Sigmoid colon (tissue), 7 donors: ENCODE data around the gene FZD10. TPM values are rescaled to one million over a fixed set of nuclear protein-coding genes. Genes with fewer than 3 reads are reported as not detected.

ENCODE experiments used
- DNase-seq: peaks from one replicate; pipeline ENCODE4 v3.0.0-alpha.2; 2019
- H3K27ac ChIP-seq, 4 donors: fragments of 200-600 bp; sonication (generic); one replicate each; pipeline ENCODE4 v1.5.1; 2016 to 2019; ENCODE audit warnings: mild to moderate bottlenecking in 1 of 4
- H3K27me3 ChIP-seq, 3 donors: fragments of 200-600 bp; sonication (generic); one replicate each; pipeline ENCODE4 v1.5.1; 2019; ENCODE audit warnings: mild to moderate bottlenecking in 1 of 3
- H3K36me3 ChIP-seq, 4 donors: fragments of 200-600 bp; sonication (generic); one replicate each; pipeline ENCODE4 v1.5.1; 2016 to 2019
- H3K4me1 ChIP-seq, 4 donors: fragments of 200-600 bp; sonication (generic); one replicate each; pipeline ENCODE4 v1.5.1; 2017 to 2019
- H3K4me3 ChIP-seq, 4 donors: fragments of 200-600 bp; sonication (generic); one replicate each; pipeline ENCODE4 v1.5.1; 2017 to 2019; ENCODE audit warnings: mild to moderate bottlenecking in 2 of 4, moderate library complexity in 1 of 4
- H3K9me3 ChIP-seq, 4 donors: fragments of 200-600 bp in 3 of 4; sonication (generic) in 3 of 4; one replicate each; pipeline versions ENCODE4 v1.5.1 to v1.6.1; 2013 to 2019
- CTCF ChIP-seq, 4 experiments: fragments of 450-650 bp in 3 of 4; fragments of 200-600 bp in 1 of 4; IDR thresholded peaks; one replicate each; pipeline ENCODE4 v1.5.1; 2016 to 2019; ENCODE audit warnings: antibody characterized with exemption in 4 of 4, mild to moderate bottlenecking in 3 of 4, moderate library complexity in 2 of 4
- EP300 ChIP-seq, 4 donors: sonication (generic); formaldehyde crosslinking; IDR thresholded peaks; one replicate each; pipeline ENCODE4 v1.6.1; 2017; ENCODE audit warnings: antibody characterized with exemption in 4 of 4
- POLR2A ChIP-seq, 2 donors: fragments of 450-650 bp; IDR thresholded peaks; one replicate each; pipeline ENCODE4 v1.6.1; 2016; ENCODE audit warnings: antibody characterized with exemption in 2 of 2, mild to moderate bottlenecking in 2 of 2, moderate library complexity in 2 of 2
- POLR2AphosphoS5 ChIP-seq, 4 donors: sonication (generic); formaldehyde crosslinking; IDR thresholded peaks; one replicate each; pipeline ENCODE4 v1.6.1; 2017; ENCODE audit warnings: antibody characterized with exemption in 4 of 4
- WGBS, 2 donors: extraction: QIAGEN DNeasy Blood & Tissue Kit; methylation state at CpG; one replicate each; pipeline ENCODE4 v1.1.7; 2013; 5-methylcytosine and 5-hydroxymethylcytosine counted together
- intact Hi-C: fragments of 100-400 bp; cut with DNase I; formaldehyde crosslinking; loops from one replicate; pipeline ENCODE4 v1.15.1; 2023
- polyA plus RNA-seq, 3 donors: library from polyadenylated mRNA; stranded (reverse); fragments of 200-250 nt; gene quantifications; one replicate each; pipeline ENCODE4 v1.2.3, GENCODE V29; 2013
- total RNA-seq, 4 donors: library from RNA; depleted of rRNA; stranded (reverse); fragments of >200 nt; gene quantifications; one replicate each; pipeline ENCODE4 v1.1.0, GENCODE V29; 2016
- donor health status: healthy with polysubstance abuse.
- donor health status: Bipolar disorder and iron deficiency.
- donor health status: healthy.

FZD10 gene
- total and polyA plus RNA-seq, 7 donors = 0.13 to 1.7 (median 0.66) TPM; not detected in 1

GRCh38 chr12:130200445-130200844 lies 38.2 kb downstream of the FZD10 start:
- H3K9me3 ChIP-seq = no peaks in the 10 kb centered on the region
- H3K36me3 ChIP-seq = no peaks in the 10 kb centered on the region
- no peak overlapping the region for H3K27ac ChIP-seq
- intact Hi-C loops = no loop called here
- peaks cover 0 to 3% (median 0%) of the 10 kb centered on the region in 3 donors for H3K27me3 ChIP-seq
- H3K4me1 ChIP-seq = no peaks in the 10 kb centered on the region
- TF ChIP-seq CTCF (IDR thresholded peaks at IDR 0.05) (no peak), POLR2A (IDR thresholded peaks at IDR 0.05) (no peak), POLR2AphosphoS5 (IDR thresholded peaks at IDR 0.05) (no peak), EP300 (IDR thresholded peaks at IDR 0.05) (no peak)
- no peak overlapping the region for H3K4me3 ChIP-seq
- peak; percentile 22 for DNase-seq
- WGBS, 2 donors = 77 to 81% methylated on average over 7 of the region's 7 CpGs

- H3K27me3 ChIP-seq = peaks cover 0 to 3% (median 0%) of the 10 kb centered on the region in 3 donors
- no peaks in the 10 kb centered on the region for H3K4me1 ChIP-seq
- H3K9me3 ChIP-seq = no peaks in the 10 kb centered on the region
- intact Hi-C loops = no loop called here
- 94 to 95% methylated on average over 8 of the region's 8 CpGs for WGBS, 2 donors
- no peak overlapping the region for H3K27ac ChIP-seq
- DNase-seq = no peak
- no peak overlapping the region for H3K4me3 ChIP-seq
- H3K36me3 ChIP-seq = no peaks in the 10 kb centered on the region
- TF ChIP-seq EP300 (IDR thresholded peaks at IDR 0.05) (no peak), POLR2A (IDR thresholded peaks at IDR 0.05) (no peak), CTCF (IDR thresholded peaks at IDR 0.05) (no peak), POLR2AphosphoS5 (IDR thresholded peaks at IDR 0.05) (no peak)
Observed at GRCh38 chr12:130201037-130201436, 38.8 kb downstream of the FZD10 start.

- Histone ChIP-seq H3K4me1 (no peaks in the 10 kb centered on the region), H3K27ac (no peak overlapping the region), H3K36me3 (no peaks in the 10 kb centered on the region), H3K9me3 (no peaks in the 10 kb centered on the region), H3K27me3 (peaks cover 0 to 3% (median 0%) of the 10 kb centered on the region in 3 donors), H3K4me3 (no peak overlapping the region)
- TF ChIP-seq POLR2A (IDR thresholded peaks at IDR 0.05) (no peak), EP300 (IDR thresholded peaks at IDR 0.05) (no peak), POLR2AphosphoS5 (IDR thresholded peaks at IDR 0.05) (no peak), CTCF (IDR thresholded peaks at IDR 0.05) (no peak)
- WGBS, 2 donors = 77 to 79% methylated on average over 6 of the region's 6 CpGs
- intact Hi-C loops = no loop called here
- DNase-seq = peak; percentile 13
Observed at GRCh38 chr12:130202201-130202600, 39.9 kb downstream of the FZD10 start.

GRCh38 chr12:130203151-130203550 lies 40.9 kb downstream of the FZD10 start:
- TF ChIP-seq CTCF (IDR thresholded peaks at IDR 0.05) (no peak), POLR2AphosphoS5 (IDR thresholded peaks at IDR 0.05) (no peak), POLR2A (IDR thresholded peaks at IDR 0.05) (no peak), EP300 (IDR thresholded peaks at IDR 0.05) (no peak)

GRCh38 chr12:130204541-130204953 lies 42.3 kb downstream of the FZD10 start:
- no peak for DNase-seq
- 78 to 82% methylated on average over 12 of the region's 12 CpGs for WGBS, 2 donors
- no peak for TF ChIP-seq POLR2A (IDR thresholded peaks at IDR 0.05)
- TF ChIP-seq POLR2AphosphoS5 (IDR thresholded peaks at IDR 0.05) = no peak
- no peak for TF ChIP-seq EP300 (IDR thresholded peaks at IDR 0.05)
- TF ChIP-seq CTCF (IDR thresholded peaks at IDR 0.05) = no peak
- no peaks in the 10 kb centered on the region for H3K4me1 ChIP-seq
- H3K27ac ChIP-seq = no peak overlapping the region
- H3K36me3 ChIP-seq = no peaks in the 10 kb centered on the region
- peaks cover 0 to 3% (median 0%) of the 10 kb centered on the region in 4 donors for H3K9me3 ChIP-seq
- H3K4me3 ChIP-seq = no peak overlapping the region
- intact Hi-C loops = no loop called here
- H3K27me3 ChIP-seq = peaks cover 0 to 3% (median 0%) of the 10 kb centered on the region in 3 donors

More at GRCh38 chr12:130203151-130203550, 40.9 kb downstream of the FZD10 start:
- H3K36me3 ChIP-seq = no peaks in the 10 kb centered on the region
- no peak overlapping the region for H3K4me3 ChIP-seq
- H3K9me3 ChIP-seq = no peaks in the 10 kb centered on the region
- no peak for DNase-seq
- intact Hi-C loops = no loop called here
- no peaks in the 10 kb centered on the region for H3K4me1 ChIP-seq
- H3K27me3 ChIP-seq = peaks cover 0 to 3% (median 0%) of the 10 kb centered on the region in 3 donors
- 57 to 81% methylated on average over 11 of the region's 11 CpGs for WGBS, 2 donors
- no peak overlapping the region for H3K27ac ChIP-seq
